ENCODE data around the gene SPNS2.

DNA sequence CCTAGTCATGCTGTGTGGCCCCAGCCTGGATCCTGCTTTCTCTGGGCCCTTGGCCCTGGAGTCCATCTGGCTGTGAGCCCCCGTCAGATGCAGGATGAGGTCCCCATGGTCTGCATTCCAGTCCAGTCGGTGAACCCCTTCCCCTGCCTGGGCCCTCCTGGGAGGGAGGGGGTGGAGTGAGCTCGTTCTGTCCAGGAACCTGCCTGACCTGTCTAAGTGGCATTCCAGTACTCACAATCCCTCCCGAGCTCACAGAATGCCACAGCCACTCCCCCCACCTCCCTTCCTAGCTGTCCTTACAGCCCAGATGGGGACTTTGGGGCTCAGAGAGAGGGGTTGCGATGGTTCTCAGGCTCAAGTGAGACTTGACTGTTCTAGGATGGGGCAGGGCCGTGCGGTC lies 15.5 kb downstream of the SPNS2 start:
- TF ChIP-seq CTCF (IDR thresholded peaks at IDR 0.05) = no peak
- TF ChIP-seq EZH2 (IDR thresholded peaks at IDR 0.05) = no peak
- no peak for TF ChIP-seq EZH2phosphoT487 (IDR thresholded peaks at IDR 0.05)

All from neural progenitor cell (in vitro differentiated cells).